Measurements from ENCODE around the gene B2M. TPM values are rescaled to one million over a fixed set of nuclear protein-coding genes. Genes with fewer than 3 reads are reported as not detected.

B2M gene
- total RNA-seq, result 1,000 to 10,000 TPM; 6,098 to 6,314 TPM

- peak; percentile 96 for DNase-seq
Observed at GRCh38 chr15:44711096-44711742, at the start of gene B2M, which contains the start of gene PATL2. TSS of gene B2M (plus strand) at chr15:44711517. CDS start at chr15:44711547, 30 bp downstream. TSS of gene PATL2 (minus strand) at chr15:44711323. CDS start at chr15:44676490, 34,833 bp downstream.

GRCh38 chr15:44661576-44661975 is 49.7 kb upstream of the B2M start:
- peak overlapping the region; percentile 97 for H3K27ac Mint-ChIP-seq
- no peaks in the 10 kb centered on the region for H3K9me3 Mint-ChIP-seq
- H3K4me1 Mint-ChIP-seq (ENCODE audit: low read depth), result peaks cover 44% of the 10 kb centered on the region
- POLR2A ChIA-PET, result interaction anchor here (1.2 to 6.8 kb wide), 7 partner anchors 10 to 75 kb away, joined by 3 to 400 read pairs (median 21); partner anchors contain the start of genes B2M, PATL2 and TRIM69
- CTCF ChIA-PET, result interaction anchor here (6.9 to 9.0 kb wide), 2 partner anchors 53 to 74 kb away, joined by 209 to 312 read pairs; partner anchors contain the start of genes B2M, PATL2 and TRIM69
- intact Hi-C loops (cut with micrococcal nuclease), result no loop called here
- DNase-seq, result no peak
- H3K27me3 Mint-ChIP-seq, result no peaks in the 10 kb centered on the region
- H3K36me3 Mint-ChIP-seq, result peaks cover 16% of the 10 kb centered on the region
- peak overlapping the region; percentile 34 for H3K4me3 Mint-ChIP-seq

More at GRCh38 chr15:44711096-44711742, at the start of gene B2M, which contains the start of gene PATL2:
- POLR2A ChIA-PET, result interaction anchor here (0.7 to 18.2 kb wide), 19 partner anchors 15 to 300 kb away, joined by 3 to 1161 read pairs (median 7); partner anchors contain the start of genes SPG11 and TRIM69
- H3K4me1 Mint-ChIP-seq (ENCODE audit: low read depth), result peaks cover 38% of the 10 kb centered on the region
- peaks cover 5% of the 10 kb centered on the region for H3K27me3 Mint-ChIP-seq
- peaks cover 69% of the 10 kb centered on the region for H3K36me3 Mint-ChIP-seq
- H3K27ac Mint-ChIP-seq, result peak within 1 kb of the TSS; percentile 100
- H3K9me3 Mint-ChIP-seq, result peaks cover 3% of the 10 kb centered on the region
- CTCF ChIA-PET, result interaction anchor here (0.6 to 16.5 kb wide), 21 partner anchors 10 to 284 kb away, joined by 3 to 312 read pairs (median 5); partner anchors contain the start of genes SPG11 and TRIM69
- peak within 1 kb of the TSS; percentile 88 for H3K4me3 Mint-ChIP-seq
- intact Hi-C loops (cut with micrococcal nuclease), result loop anchor here (1.0 to 2.0 kb wide), 7 partner anchors 8 to 165 kb away; partner anchors contain the start of genes SPG11 and TRIM69

GRCh38 chr15:44662478-44663409 is 48.6 kb upstream of the B2M start:
- peak; percentile 88 for DNase-seq
- intact Hi-C loops (cut with micrococcal nuclease), result loop anchor here (1.0 to 2.0 kb wide), 6 partner anchors 14 to 73 kb away; partner anchors contain the start of genes B2M and PATL2
- H3K4me3 Mint-ChIP-seq, result peak overlapping the region; percentile 97
- H3K27ac Mint-ChIP-seq, result peak overlapping the region; percentile 97
- peaks cover 13% of the 10 kb centered on the region for H3K36me3 Mint-ChIP-seq
- peaks cover 50% of the 10 kb centered on the region for H3K4me1 Mint-ChIP-seq (ENCODE audit: low read depth)
- no peaks in the 10 kb centered on the region for H3K9me3 Mint-ChIP-seq
- POLR2A ChIA-PET, result interaction anchor here (0.7 to 6.8 kb wide), 18 partner anchors 11 to 537 kb away, joined by 3 to 400 read pairs (median 8); partner anchors contain the start of genes B2M, GOLM2, PATL2 and TRIM69
- no peaks in the 10 kb centered on the region for H3K27me3 Mint-ChIP-seq
- CTCF ChIA-PET, result interaction anchor here (0.7 to 9.0 kb wide), 25 partner anchors 10 to 126 kb away, joined by 3 to 312 read pairs (median 6); partner anchors contain the start of genes B2M, PATL2 and TRIM69

- POLR2A ChIA-PET, result interaction anchor here (0.7 to 6.8 kb wide), 17 partner anchors 10 to 536 kb away, joined by 3 to 400 read pairs (median 8); partner anchors contain the start of genes B2M, GOLM2, PATL2 and TRIM69
- Mint-ChIP-seq H3K27ac (peak within 1 kb of the TSS; percentile 97), H3K27me3 (no peaks in the 10 kb centered on the region), H3K36me3 (peaks cover 11% of the 10 kb centered on the region), H3K4me1 (ENCODE audit: low read depth) (peaks cover 58% of the 10 kb centered on the region), H3K9me3 (no peaks in the 10 kb centered on the region), H3K4me3 (peak within 1 kb of the TSS; percentile 97)
- DNase-seq, result peak; percentile 99
- intact Hi-C loops (cut with micrococcal nuclease), result loop anchor here (1.0 to 2.0 kb wide), 6 partner anchors 13 to 72 kb away; partner anchors contain the start of genes B2M and PATL2
- CTCF ChIA-PET, result interaction anchor here (0.6 to 9.0 kb wide), 30 partner anchors 10 to 455 kb away, joined by 3 to 312 read pairs (median 5); partner anchors contain the start of genes B2M, PATL2 and TRIM69
Observed at GRCh38 chr15:44663410-44664308, 47.7 kb upstream of the B2M start, which contains the start of gene SPG11. TSS of gene SPG11 (minus strand) at chr15:44663662. CDS start at chr15:44663647, 15 bp downstream.

- ChIA-PET CTCF (interaction anchor here (0.6 to 9.0 kb wide), 9 partner anchors 11 to 83 kb away, joined by 3 to 312 read pairs (median 6); partner anchors contain the start of genes B2M, PATL2 and TRIM69), POLR2A (interaction anchor here (0.5 to 6.8 kb wide), 6 partner anchors 12 to 70 kb away, joined by 3 to 400 read pairs (median 89); partner anchors contain the start of genes B2M, PATL2 and TRIM69)
- DNase-seq, result no peak
- Mint-ChIP-seq H3K27ac (peak overlapping the region; percentile 97), H3K4me1 (ENCODE audit: low read depth) (peaks cover 72% of the 10 kb centered on the region), H3K9me3 (no peaks in the 10 kb centered on the region), H3K27me3 (no peaks in the 10 kb centered on the region), H3K36me3 (peaks cover 1% of the 10 kb centered on the region), H3K4me3 (peak overlapping the region; percentile 59)
- intact Hi-C loops (cut with micrococcal nuclease), result loop anchor here (1.0 kb wide), 1 partner anchor 11 kb away; no protein-coding TSS in a partner anchor
Observed at GRCh38 chr15:44666210-44667038, 44.9 kb upstream of the B2M start.

DNA sequence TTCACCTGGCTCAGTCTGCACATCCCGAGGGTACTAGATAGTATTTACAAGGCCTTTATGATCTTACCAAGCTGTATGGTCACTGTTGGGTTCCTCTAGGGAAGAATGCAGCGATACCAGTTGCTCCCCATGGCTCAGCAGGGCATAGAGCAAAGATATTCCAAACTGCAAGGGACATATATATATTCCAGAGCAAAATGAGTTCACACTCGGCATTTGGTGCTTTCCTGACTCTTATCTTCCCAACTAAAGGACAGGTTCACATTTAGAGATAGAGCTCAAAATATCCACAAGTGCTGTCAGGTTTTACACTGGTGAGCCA is 44.3 kb upstream of the B2M start:
- no peaks in the 10 kb centered on the region for H3K27me3 Mint-ChIP-seq
- H3K9me3 Mint-ChIP-seq, result no peaks in the 10 kb centered on the region
- ChIA-PET POLR2A (interaction anchor here (4.5 to 6.8 kb wide), 4 partner anchors 11 to 69 kb away, joined by 43 to 400 read pairs (median 157); partner anchors contain the start of genes B2M, PATL2 and TRIM69), CTCF (interaction anchor here (0.8 to 9.0 kb wide), 7 partner anchors 11 to 84 kb away, joined by 3 to 312 read pairs (median 6); partner anchors contain the start of genes B2M, PATL2 and TRIM69)
- H3K4me3 Mint-ChIP-seq, result peak overlapping the region; percentile 59
- peak overlapping the region; percentile 97 for H3K27ac Mint-ChIP-seq
- intact Hi-C loops (cut with micrococcal nuclease), result no loop called here
- peaks cover 73% of the 10 kb centered on the region for H3K4me1 Mint-ChIP-seq (ENCODE audit: low read depth)
- no peak for DNase-seq
- H3K36me3 Mint-ChIP-seq, result no peaks in the 10 kb centered on the region

- Mint-ChIP-seq H3K27me3 (no peaks in the 10 kb centered on the region), H3K36me3 (no peaks in the 10 kb centered on the region), H3K27ac (peak overlapping the region; percentile 97), H3K4me1 (ENCODE audit: low read depth) (peaks cover 86% of the 10 kb centered on the region), H3K4me3 (no peak overlapping the region), H3K9me3 (no peaks in the 10 kb centered on the region)
- ChIA-PET CTCF (interaction anchor here (1.6 kb wide), 1 partner anchor 70 kb away, joined by 4 read pairs; no protein-coding TSS in a partner anchor), POLR2A (interaction anchor here (0.8 to 1.3 kb wide), 5 partner anchors 42 to 67 kb away, joined by 3 to 6 read pairs (median 4); partner anchors contain the start of genes B2M and TRIM69)
- no peak for DNase-seq
- intact Hi-C loops (cut with micrococcal nuclease), result no loop called here
Observed at GRCh38 chr15:44668921-44669320, 42.4 kb upstream of the B2M start.

DNA sequence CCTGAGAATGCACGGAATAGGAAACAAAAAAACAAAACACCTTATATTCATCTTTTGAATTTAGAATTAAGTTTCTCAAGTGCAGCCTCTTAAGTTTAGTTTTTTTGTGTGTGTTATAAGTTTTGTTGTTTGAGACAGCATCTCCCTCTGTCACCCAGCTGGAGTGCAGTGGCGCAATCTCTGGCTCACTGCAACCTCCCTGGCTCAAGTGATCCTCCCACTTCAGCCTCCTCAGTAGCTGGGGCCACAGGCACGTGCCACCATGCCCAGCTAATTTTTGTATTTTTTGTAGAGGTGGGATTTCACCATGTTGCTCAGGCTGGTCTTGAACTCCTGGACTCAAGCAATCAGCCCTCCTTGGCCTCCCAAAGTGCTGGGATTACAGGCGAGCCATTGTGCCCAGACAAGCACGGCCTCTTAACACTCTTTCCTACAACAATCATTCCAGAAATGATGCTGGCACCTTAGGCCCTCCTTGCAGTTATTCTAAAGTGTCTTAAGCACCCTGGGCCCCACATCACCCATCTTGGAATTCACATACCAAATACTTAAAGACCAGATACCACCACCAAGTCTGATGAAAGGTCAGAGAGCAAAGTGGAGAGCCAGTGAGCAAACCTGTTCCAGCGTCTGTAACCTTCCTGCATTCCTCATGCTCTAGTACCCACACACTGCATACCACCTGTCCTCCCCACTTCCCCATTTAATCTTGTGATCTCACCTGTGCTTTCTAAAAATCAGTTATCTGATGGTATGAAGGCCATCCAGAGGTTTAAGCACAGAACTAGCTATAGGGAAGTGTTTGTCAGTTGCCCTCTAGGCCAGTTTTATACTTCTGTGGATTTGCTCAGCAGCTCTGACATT is 41.0 kb upstream of the B2M start:
- no peak for DNase-seq
- H3K4me1 Mint-ChIP-seq (ENCODE audit: low read depth), result peaks cover 84% of the 10 kb centered on the region
- ChIA-PET CTCF (interaction anchor here (1.6 kb wide), 1 partner anchor 68 kb away, joined by 4 read pairs; no protein-coding TSS in a partner anchor), POLR2A (interaction anchor here (0.5 to 1.3 kb wide), 6 partner anchors 40 to 702 kb away, joined by 3 to 5 read pairs (median 3); partner anchors contain the start of genes B2M and TRIM69)
- no peak overlapping the region for H3K4me3 Mint-ChIP-seq
- H3K9me3 Mint-ChIP-seq, result no peaks in the 10 kb centered on the region
- intact Hi-C loops (cut with micrococcal nuclease), result no loop called here
- H3K27ac Mint-ChIP-seq, result peak overlapping the region; percentile 50
- no peaks in the 10 kb centered on the region for H3K36me3 Mint-ChIP-seq
- H3K27me3 Mint-ChIP-seq, result no peaks in the 10 kb centered on the region

GRCh38 chr15:44673639-44674038 is 37.7 kb upstream of the B2M start:
- Mint-ChIP-seq H3K36me3 (peaks cover 4% of the 10 kb centered on the region), H3K9me3 (no peaks in the 10 kb centered on the region), H3K27me3 (no peaks in the 10 kb centered on the region), H3K27ac (no peak overlapping the region), H3K4me1 (ENCODE audit: low read depth) (peaks cover 88% of the 10 kb centered on the region), H3K4me3 (no peak overlapping the region)
- DNase-seq, result no peak
- ChIA-PET POLR2A (interaction anchor here (0.9 to 2.6 kb wide), 4 partner anchors 9 to 53 kb away, joined by 3 to 13 read pairs (median 9); partner anchors contain the start of genes B2M, PATL2 and SPG11), CTCF (interaction anchor here (1.2 to 2.0 kb wide), 2 partner anchors 10 to 37 kb away, joined by 6 to 7 read pairs; partner anchors contain the start of genes B2M, PATL2 and SPG11)
- intact Hi-C loops (cut with micrococcal nuclease), result no loop called here

Data from activated CD4-positive, alpha-beta memory T cell treated with anti-CD3 and anti-CD28 coated beads for 36 hours (primary cell).